Natural killer cell treated with Interleukin-12 subunit alpha and Interleukin-12 subunit beta and Interleukin-15 and Interleukin-18, amount 100 ng/mL, for 72 hours (primary cell): Measurements from ENCODE around the gene RHBDD2. TPM values are rescaled to one million over a fixed set of nuclear protein-coding genes. Genes with fewer than 3 reads are reported as not detected.

Source experiments
- ATAC-seq, 2 donors: fragments of 150-1000 bp; cut with Tn5 transposase in 1 of 2; sonication (Bioruptor Pico), chemical (Tn5 transposase) in 1 of 2; 2 replicates each; pipeline ENCODE4 v1.10.0; 2021
- DNase-seq: peaks from one replicate; pipeline ENCODE4 v3.0.0; 2022; ENCODE audit warnings: low spot score
- H3K27ac Mint-ChIP-seq, 2 donors: 1 replicate in 1 of 2; 2 replicates in 1 of 2; pipeline ENCODE4 v1.8.0; 2022; ENCODE audit warnings: mixed read lengths in 2 of 2, mild to moderate bottlenecking in 1 of 2, moderate library complexity in 1 of 2
- H3K27me3 Mint-ChIP-seq, 2 donors: 1 replicate in 1 of 2; 2 replicates in 1 of 2; pipeline ENCODE4 v1.8.0; 2022; ENCODE audit warnings: mixed read lengths in 2 of 2
- H3K36me3 Mint-ChIP-seq: one replicate; pipeline ENCODE4 v1.8.0; 2022; ENCODE audit warnings: mixed read lengths
- H3K4me1 Mint-ChIP-seq, 2 donors: 1 replicate in 1 of 2; 2 replicates in 1 of 2; pipeline ENCODE4 v1.8.0; 2022; ENCODE audit warnings: low read depth in 2 of 2, mixed read lengths in 2 of 2, mild to moderate bottlenecking in 1 of 2
- H3K4me3 Mint-ChIP-seq: one replicate; pipeline ENCODE4 v1.8.0; 2022; ENCODE audit warnings: mixed read lengths
- H3K9me3 Mint-ChIP-seq: 2 replicates; pipeline ENCODE4 v1.8.0; 2022; ENCODE audit warnings: mixed read lengths
- total RNA-seq, 2 donors: library from RNA; stranded (reverse); gene quantifications; one replicate each; pipeline ENCODE4 v1.2.3, GENCODE V29; 2022

The RHBDD2 gene
- total RNA-seq, 2 donors from 2014 or later, result 33.8 to 46.0 TPM

GRCh38 chr7:75924889-75925288, 46.1 kb downstream of the RHBDD2 start:
- no peaks in the 10 kb centered on the region for H3K27me3 Mint-ChIP-seq
- no peaks in the 10 kb centered on the region for H3K36me3 Mint-ChIP-seq
- no peak overlapping the region for H3K4me3 Mint-ChIP-seq
- no peaks in the 10 kb centered on the region for H3K9me3 Mint-ChIP-seq
- ATAC-seq (no peak), DNase-seq (no peak)
- H3K27ac Mint-ChIP-seq, result no peak overlapping the region
- H3K4me1 Mint-ChIP-seq, result peaks cover 17 to 45% of the 10 kb centered on the region in 2 donors

- no peaks in the 10 kb centered on the region for H3K9me3 Mint-ChIP-seq
- H3K36me3 Mint-ChIP-seq, result no peaks in the 10 kb centered on the region
- no peaks in the 10 kb centered on the region for H3K27me3 Mint-ChIP-seq
- peaks cover 17 to 40% of the 10 kb centered on the region in 2 donors for H3K4me1 Mint-ChIP-seq
- no peak for DNase-seq
- ATAC-seq, result no peak
- peak overlapping the region in 1 of 2 donors; percentile 19 for H3K27ac Mint-ChIP-seq
- H3K4me3 Mint-ChIP-seq, result no peak overlapping the region
These were observed 47.0 kb downstream of the RHBDD2 start for GRCh38 chr7:75925717-75926435.

- DNase-seq, result no peak
- H3K4me1 Mint-ChIP-seq, result peaks cover 8 to 24% of the 10 kb centered on the region in 2 donors
- H3K9me3 Mint-ChIP-seq, result no peaks in the 10 kb centered on the region
- H3K36me3 Mint-ChIP-seq, result no peaks in the 10 kb centered on the region
- peak overlapping the region in 1 of 2 donors; percentile 64 for H3K27ac Mint-ChIP-seq
- ATAC-seq, result peak; percentile 36 to 43
- no peaks in the 10 kb centered on the region for H3K27me3 Mint-ChIP-seq
- no peak overlapping the region for H3K4me3 Mint-ChIP-seq
These were observed 49.7 kb downstream of the RHBDD2 start for GRCh38 chr7:75928568-75928914.

GRCh38 chr7:75931680-75932079, 52.8 kb downstream of the RHBDD2 start:
- no peaks in the 10 kb centered on the region for H3K27me3 Mint-ChIP-seq
- H3K4me3 Mint-ChIP-seq, result no peak overlapping the region
- H3K4me1 Mint-ChIP-seq, result peaks cover 8 to 13% of the 10 kb centered on the region in 2 donors
- ATAC-seq (no peak), DNase-seq (no peak)
- peaks cover 8% of the 10 kb centered on the region for H3K36me3 Mint-ChIP-seq
- H3K27ac Mint-ChIP-seq, result no peak overlapping the region
- no peaks in the 10 kb centered on the region for H3K9me3 Mint-ChIP-seq

GRCh38 chr7:75937958-75938786, 59.3 kb downstream of the RHBDD2 start:
- Mint-ChIP-seq H3K27ac (peak overlapping the region in 1 of 2 donors; percentile 15), H3K4me1 (peaks cover 7 to 8% of the 10 kb centered on the region in 2 donors), H3K9me3 (no peaks in the 10 kb centered on the region), H3K27me3 (no peaks in the 10 kb centered on the region), H3K4me3 (no peak overlapping the region), H3K36me3 (peaks cover 8% of the 10 kb centered on the region)
- DNase-seq (no peak), ATAC-seq (peak in 1 of 2 donors; percentile 46)

Other genes starting within 250 kb of the RHBDD2 start
- gene HIP1, start 140.1 kb upstream of the RHBDD2 start, total RNA-seq, result 10 to 100 TPM; 13.5 to 22.0 TPM
- not detected for gene CCL26, start 106.8 kb upstream of the RHBDD2 start, total RNA-seq
- gene CCL24, start 65.2 kb upstream of the RHBDD2 start, total RNA-seq, result 1 to 10 TPM in 1 of 2 donors, under 1 TPM in 1; 0.90 to 1.1 TPM
- gene POR, start 36.1 kb downstream of the RHBDD2 start, total RNA-seq, result 100 to 1,000 TPM; 112 to 164 TPM
- gene TMEM120A, start 115.6 kb downstream of the RHBDD2 start, total RNA-seq, result 100 to 1,000 TPM in 1 of 2 donors, 10 to 100 TPM in 1; 93.9 to 218 TPM
- 10 to 100 TPM; 36.6 to 56.4 TPM for gene STYXL1, start 169.0 kb downstream of the RHBDD2 start, total RNA-seq
- 100 to 1,000 TPM; 178 to 266 TPM for gene MDH2, start 169.1 kb downstream of the RHBDD2 start, total RNA-seq